Measurements from ENCODE around the gene C12orf57.

C12orf57 gene

GRCh38 chr12:6943722-6944380 lies at the start of gene C12orf57, which contains the start of gene RNU7-1:
C12orf57 (plus strand) TSS chr12:6944022; CDS start chr12:6944122, 100 bp downstream.
RNU7-1 (plus strand) TSS chr12:6943816.
- no peak for TF ChIP-seq CTCF (IDR thresholded peaks at IDR 0.05; ENCODE audit: borderline replicate concordance, insufficient read depth, low read depth, low read length)

GRCh38 chr12:6894321-6894720 lies 49.5 kb upstream of the C12orf57 start:
- no peak for TF ChIP-seq CTCF (IDR thresholded peaks at IDR 0.05; ENCODE audit: borderline replicate concordance, insufficient read depth, low read depth, low read length)
- H3K4me3 ChIP-seq (ENCODE audit: low read depth, low read length) = no peak overlapping the region

More at GRCh38 chr12:6943722-6944380, at the start of gene C12orf57, which contains the start of gene RNU7-1:
- H3K4me3 ChIP-seq (ENCODE audit: low read depth, low read length) = peak within 1 kb of the TSS; percentile 87

- H3K4me3 ChIP-seq (ENCODE audit: low read depth, low read length) = no peak overlapping the region
- no peak for TF ChIP-seq CTCF (IDR thresholded peaks at IDR 0.05; ENCODE audit: borderline replicate concordance, insufficient read depth, low read depth, low read length)
Measured at GRCh38 chr12:6896846-6897435, 46.9 kb upstream of the C12orf57 start.

- TF ChIP-seq CTCF (IDR thresholded peaks at IDR 0.05; ENCODE audit: borderline replicate concordance, insufficient read depth, low read depth, low read length) = no peak
- no peak overlapping the region for H3K4me3 ChIP-seq (ENCODE audit: low read depth, low read length)
Measured at GRCh38 chr12:6899427-6899826, 44.4 kb upstream of the C12orf57 start.

- no peak for TF ChIP-seq CTCF (IDR thresholded peaks at IDR 0.05; ENCODE audit: borderline replicate concordance, insufficient read depth, low read depth, low read length)
- no peak overlapping the region for H3K4me3 ChIP-seq (ENCODE audit: low read depth, low read length)
Measured at GRCh38 chr12:6899837-6900519, 43.8 kb upstream of the C12orf57 start.

- no peak for TF ChIP-seq CTCF (IDR thresholded peaks at IDR 0.05; ENCODE audit: borderline replicate concordance, insufficient read depth, low read depth, low read length)
- no peak overlapping the region for H3K4me3 ChIP-seq (ENCODE audit: low read depth, low read length)
Measured at GRCh38 chr12:6902448-6902847, 41.4 kb upstream of the C12orf57 start.

All from GM12875 (cell line).